Measurements from ENCODE around the gene ASB4. TPM values are rescaled to one million over a fixed set of nuclear protein-coding genes. Genes with fewer than 3 reads are reported as not detected.

Gene ASB4
- total RNA-seq, 4 donors from 2014 or later, result 0.34 to 1.5 TPM; not detected in 2

DNA sequence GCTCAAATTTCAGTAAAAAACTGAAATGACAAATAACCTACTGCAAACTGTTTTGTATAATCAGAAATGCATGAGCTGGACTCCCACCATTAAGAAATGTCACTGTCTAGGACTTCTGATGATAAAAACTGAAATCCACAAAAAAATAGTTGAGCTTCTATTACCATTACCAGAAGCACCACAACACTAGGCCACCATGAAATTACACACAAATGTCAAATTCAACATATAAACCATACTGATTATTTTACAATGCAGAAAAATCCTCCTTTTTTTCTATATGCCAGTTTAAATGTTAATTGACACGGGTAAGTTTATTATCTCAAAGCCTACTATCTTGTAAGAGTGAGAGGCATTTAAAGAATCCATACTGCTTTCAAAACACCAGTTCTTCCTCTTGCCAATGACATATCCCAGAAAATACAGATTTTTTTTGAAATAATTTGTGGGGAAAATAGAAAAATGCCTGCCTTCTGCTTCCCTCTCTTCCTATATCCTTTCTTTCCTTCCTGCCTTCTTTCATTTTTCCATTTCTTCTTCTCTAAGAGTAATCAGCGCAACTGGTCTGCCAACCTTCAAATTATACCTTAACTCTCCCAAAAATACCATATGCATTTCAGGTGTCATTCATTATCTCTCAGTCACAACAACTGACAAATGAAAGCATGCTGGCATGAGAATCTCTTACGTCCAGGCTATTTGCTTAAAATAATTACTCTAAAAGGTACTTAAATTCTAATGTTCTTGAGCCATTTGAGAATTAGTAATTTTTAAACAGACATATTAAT is 98.3 kb downstream of the ASB4 start:
- no peaks in the 10 kb centered on the region for H3K27me3 ChIP-seq
- no peaks in the 10 kb centered on the region for H3K36me3 ChIP-seq
- H3K4me3 ChIP-seq, result no peak overlapping the region
- no peak for DNase-seq
- no peaks in the 10 kb centered on the region for H3K9me3 ChIP-seq
- peak overlapping the region in 1 of 2 donors; percentile 22 for H3K27ac ChIP-seq
- H3K4me1 ChIP-seq, result no peaks in the 10 kb centered on the region
- intact Hi-C loops (cut with DNase I; ENCODE audit: low total_unique reads), result no loop called here
- TF ChIP-seq POLR2A (IDR thresholded peaks at IDR 0.05), result no peak
- TF ChIP-seq, protein P1, sequence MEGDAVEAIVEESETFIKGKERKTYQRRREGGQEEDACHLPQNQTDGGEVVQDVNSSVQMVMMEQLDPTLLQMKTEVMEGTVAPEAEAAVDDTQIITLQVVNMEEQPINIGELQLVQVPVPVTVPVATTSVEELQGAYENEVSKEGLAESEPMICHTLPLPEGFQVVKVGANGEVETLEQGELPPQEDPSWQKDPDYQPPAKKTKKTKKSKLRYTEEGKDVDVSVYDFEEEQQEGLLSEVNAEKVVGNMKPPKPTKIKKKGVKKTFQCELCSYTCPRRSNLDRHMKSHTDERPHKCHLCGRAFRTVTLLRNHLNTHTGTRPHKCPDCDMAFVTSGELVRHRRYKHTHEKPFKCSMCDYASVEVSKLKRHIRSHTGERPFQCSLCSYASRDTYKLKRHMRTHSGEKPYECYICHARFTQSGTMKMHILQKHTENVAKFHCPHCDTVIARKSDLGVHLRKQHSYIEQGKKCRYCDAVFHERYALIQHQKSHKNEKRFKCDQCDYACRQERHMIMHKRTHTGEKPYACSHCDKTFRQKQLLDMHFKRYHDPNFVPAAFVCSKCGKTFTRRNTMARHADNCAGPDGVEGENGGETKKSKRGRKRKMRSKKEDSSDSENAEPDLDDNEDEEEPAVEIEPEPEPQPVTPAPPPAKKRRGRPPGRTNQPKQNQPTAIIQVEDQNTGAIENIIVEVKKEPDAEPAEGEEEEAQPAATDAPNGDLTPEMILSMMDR (IDR thresholded peaks at IDR 0.05), result no peak

DNA sequence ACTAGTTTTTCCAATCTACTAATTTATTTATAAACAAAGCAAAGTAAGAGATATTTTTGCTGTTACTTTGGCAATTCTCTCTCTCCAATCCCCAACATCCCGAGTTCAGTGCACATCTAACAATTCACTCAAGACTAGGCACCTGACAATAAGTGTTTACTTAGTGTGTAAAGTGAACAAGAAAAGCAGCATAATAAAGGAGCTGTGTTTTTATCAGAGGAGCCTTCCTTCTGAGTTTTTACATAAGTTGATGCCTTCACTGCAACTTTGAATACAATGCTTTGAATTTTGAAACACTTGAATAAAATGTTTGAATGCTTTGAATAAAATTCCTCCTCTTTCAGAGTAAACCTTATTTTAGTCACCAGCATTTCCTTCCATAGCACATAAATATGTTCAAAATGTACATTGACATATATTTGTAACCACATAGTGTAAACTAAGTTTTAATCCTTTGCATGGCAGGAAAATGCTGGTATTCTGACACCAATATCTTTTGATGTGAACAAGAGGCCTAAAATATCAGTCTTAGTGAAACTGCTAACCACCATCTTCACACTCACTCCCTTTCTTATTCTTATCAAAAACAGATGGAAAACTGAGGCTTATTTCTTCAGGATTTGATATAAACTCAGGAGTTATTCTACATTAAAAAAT is 99.2 kb downstream of the ASB4 start:
- Histone ChIP-seq H3K27me3 (no peaks in the 10 kb centered on the region), H3K9me3 (no peaks in the 10 kb centered on the region), H3K27ac (peak overlapping the region; percentile 9 to 22), H3K36me3 (no peaks in the 10 kb centered on the region), H3K4me3 (no peak overlapping the region), H3K4me1 (peaks cover 0 to 6% of the 10 kb centered on the region in 2 donors)
- DNase-seq, result no peak
- TF ChIP-seq, protein P1 (IDR thresholded peaks at IDR 0.05), result no peak
- no peak for TF ChIP-seq POLR2A (IDR thresholded peaks at IDR 0.05)
- intact Hi-C loops (cut with DNase I; ENCODE audit: low total_unique reads), result no loop called here

DNA sequence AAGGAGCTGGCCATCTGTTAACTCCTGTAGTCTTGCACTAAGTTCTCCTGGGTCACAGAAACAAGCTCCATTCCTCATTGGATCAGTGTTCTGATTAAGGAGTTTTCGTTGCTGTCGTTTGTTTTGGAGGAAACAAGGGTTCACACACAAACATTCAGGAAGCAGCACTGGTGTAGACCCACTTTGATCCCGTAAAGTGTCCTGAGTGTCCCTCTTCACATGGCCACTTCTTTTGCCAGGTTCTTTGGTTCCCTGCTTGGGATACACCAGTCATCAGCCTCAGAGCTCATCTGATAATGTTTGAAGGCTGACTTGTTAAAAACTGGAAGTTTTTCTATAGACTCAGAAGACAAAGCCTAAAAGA is 99.7 kb downstream of the ASB4 start:
- no peak for TF ChIP-seq POLR2A (IDR thresholded peaks at IDR 0.05)
- TF ChIP-seq, protein P1 (IDR thresholded peaks at IDR 0.05), result no peak
- intact Hi-C loops (cut with DNase I; ENCODE audit: low total_unique reads), result no loop called here
- no peaks in the 10 kb centered on the region for H3K36me3 ChIP-seq
- DNase-seq, result no peak
- H3K27me3 ChIP-seq, result no peaks in the 10 kb centered on the region
- no peak overlapping the region for H3K4me3 ChIP-seq
- H3K4me1 ChIP-seq, result peaks cover 0 to 6% of the 10 kb centered on the region in 2 donors
- peak overlapping the region; percentile 9 to 22 for H3K27ac ChIP-seq
- no peaks in the 10 kb centered on the region for H3K9me3 ChIP-seq

DNA sequence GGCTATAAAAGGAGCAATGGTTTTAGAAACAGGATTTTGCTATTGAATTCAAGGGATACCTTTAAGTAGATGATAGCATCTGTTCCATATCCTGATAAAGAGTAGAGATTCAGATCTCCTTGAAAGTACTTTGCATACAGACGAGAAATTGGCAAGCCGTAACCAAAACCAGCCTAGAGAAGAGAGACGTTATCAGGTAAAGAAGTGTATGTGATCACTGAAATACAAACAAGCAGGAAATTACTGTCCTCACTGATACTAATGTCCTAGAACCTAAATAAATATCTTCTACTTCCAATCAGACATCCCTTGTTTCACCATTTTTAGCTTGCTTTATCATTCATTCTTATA is 101.2 kb downstream of the ASB4 start:
- TF ChIP-seq, protein P1 (IDR thresholded peaks at IDR 0.05), result no peak
- peaks cover 0 to 6% of the 10 kb centered on the region in 2 donors for H3K4me1 ChIP-seq
- H3K27me3 ChIP-seq, result no peaks in the 10 kb centered on the region
- peak overlapping the region in 1 of 2 donors; percentile 7 for H3K4me3 ChIP-seq
- no peaks in the 10 kb centered on the region for H3K36me3 ChIP-seq
- H3K27ac ChIP-seq, result peak overlapping the region in 1 of 2 donors; percentile 10
- no peaks in the 10 kb centered on the region for H3K9me3 ChIP-seq
- no peak for DNase-seq
- intact Hi-C loops (cut with DNase I; ENCODE audit: low total_unique reads), result no loop called here

DNA sequence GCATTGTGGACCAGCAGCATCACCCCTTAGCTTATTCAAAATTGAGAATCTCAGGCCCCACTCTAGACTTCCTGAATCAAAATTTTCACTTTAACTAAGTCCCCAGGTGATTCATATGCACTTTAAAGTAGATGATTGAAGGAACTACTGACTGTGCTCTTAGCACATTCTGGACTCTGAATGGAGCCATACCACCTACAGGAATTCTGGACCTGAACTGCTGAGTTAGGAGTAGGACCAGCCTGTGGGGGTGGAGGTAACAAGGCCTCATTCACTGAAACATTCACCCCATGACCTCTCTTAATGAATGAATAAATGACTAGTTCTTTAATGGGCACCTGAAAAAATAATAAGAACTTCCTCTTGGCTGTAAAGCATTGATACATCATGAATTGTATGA is 103.3 kb downstream of the ASB4 start:
- H3K4me3 ChIP-seq, result peak overlapping the region in 1 of 2 donors; percentile 95
- no peaks in the 10 kb centered on the region for H3K9me3 ChIP-seq
- intact Hi-C loops (cut with DNase I; ENCODE audit: low total_unique reads), result no loop called here
- peak overlapping the region; percentile 97 to 98 for H3K27ac ChIP-seq
- H3K27me3 ChIP-seq, result no peaks in the 10 kb centered on the region
- TF ChIP-seq, protein P1 (IDR thresholded peaks at IDR 0.05), result no peak
- no peak for TF ChIP-seq POLR2A (IDR thresholded peaks at IDR 0.05)
- H3K4me1 ChIP-seq, result peaks cover 0 to 6% of the 10 kb centered on the region in 2 donors
- no peaks in the 10 kb centered on the region for H3K36me3 ChIP-seq
- DNase-seq, result no peak

Data from uterus (tissue), 4 donors.